Activated B cell treated with CpG ODN at 0.5 μM for 24 hours (primary cell): Measurements from ENCODE around the gene AQP5. TPM values are rescaled to one million over a fixed set of nuclear protein-coding genes. Genes with fewer than 3 reads are reported as not detected.

Experiments
- ATAC-seq: fragments of 200-7000 bp; cut with Tn5 transposase; one replicate; pipeline ENCODE4 v1.10.0; 2021; ENCODE audit warnings: low read depth, mild to moderate bottlenecking, moderate library complexity
- CTCF ChIA-PET: fragments of 350-600 bp; sonication (Branson Sonifier 250); formaldehyde crosslinking; loops from one replicate; lab custom pipeline; 2021; ENCODE audit warnings: antibody characterized with exemption; lab: Charles Lee
- POLR2A ChIA-PET: fragments of 350-600 bp; sonication (Branson Sonifier 250); formaldehyde crosslinking; loops from one replicate; lab custom pipeline; 2021; ENCODE audit warnings: antibody characterized with exemption; lab: Charles Lee
- DNase-seq: peaks from one replicate; pipeline ENCODE4 v3.0.0; 2022
- H3K27ac Mint-ChIP-seq: one replicate; pipeline ENCODE4 v1.8.0; 2020; ENCODE audit warnings: mixed read lengths
- H3K27me3 Mint-ChIP-seq: one replicate; pipeline ENCODE4 v1.8.0; 2021; ENCODE audit warnings: mixed read lengths
- H3K36me3 Mint-ChIP-seq: one replicate; pipeline ENCODE4 v1.8.0; 2021; ENCODE audit warnings: low read depth, mixed read lengths
- H3K4me1 Mint-ChIP-seq: one replicate; pipeline ENCODE4 v1.8.0; 2021; ENCODE audit warnings: mixed read lengths
- H3K4me3 Mint-ChIP-seq: one replicate; pipeline ENCODE4 v1.8.0; 2020; ENCODE audit warnings: mild to moderate bottlenecking, mixed read lengths
- H3K9me3 Mint-ChIP-seq: one replicate; pipeline ENCODE4 v1.8.0; 2020; ENCODE audit warnings: mixed read lengths
- CTCF ChIP-seq: fragments of 200-600 bp; IDR thresholded peaks from one replicate; pipeline ENCODE4 v1.8.0; 2022; ENCODE audit warnings: antibody characterized with exemption, mild to moderate bottlenecking
- intact Hi-C: fragments of 100-400 bp; cut with micrococcal nuclease; formaldehyde crosslinking; loops from one replicate; pipeline ENCODE4 v1.15.1; 2024
- total RNA-seq: library from RNA; stranded (reverse); gene quantifications from 2 replicates; pipeline ENCODE4 v1.2.3, GENCODE V29; 2022

AQP5 gene
- total RNA-seq, 1 donor from 2014 or later: not detected

- Mint-ChIP-seq H3K9me3 (no peaks in the 10 kb centered on the region), H3K27ac (no peak overlapping the region), H3K4me3 (no peak overlapping the region), H3K27me3 (peaks cover 39% of the 10 kb centered on the region), H3K36me3 (no peaks in the 10 kb centered on the region), H3K4me1 (peaks cover 4% of the 10 kb centered on the region)
- ChIA-PET CTCF (interaction anchor here (0.5 to 3.4 kb wide), 27 partner anchors 8 to 313 kb away, joined by 3 to 73 read pairs (median 4); partner anchors contain the start of genes RACGAP1 and TMBIM6), POLR2A (interaction anchor here (1.3 kb wide), 1 partner anchor 104 kb away, joined by 4 read pairs; no protein-coding TSS in a partner anchor)
- intact Hi-C loops: loop anchor here (1.0 to 5.0 kb wide), 4 partner anchors 90 to 211 kb away; no protein-coding TSS in a partner anchor
- DNase-seq (no peak), ATAC-seq (no peak)
- TF ChIP-seq CTCF: no peak
Measured at GRCh38 chr12:49966511-49967041, 4.9 kb downstream of the AQP5 start.

- DNase-seq: peak; percentile 86
- Mint-ChIP-seq H3K4me1 (peaks cover 4% of the 10 kb centered on the region), H3K27me3 (peaks cover 39% of the 10 kb centered on the region), H3K9me3 (no peaks in the 10 kb centered on the region), H3K4me3 (peak overlapping the region; percentile 71), H3K27ac (no peak overlapping the region), H3K36me3 (no peaks in the 10 kb centered on the region)
- TF ChIP-seq CTCF: peak; percentile 51
- intact Hi-C loops: loop anchor here (1.0 to 5.0 kb wide), 4 partner anchors 89 to 210 kb away; no protein-coding TSS in a partner anchor
- peak; percentile 89 for ATAC-seq
- ChIA-PET POLR2A (interaction anchor here (1.0 to 1.3 kb wide), 2 partner anchors 89 to 104 kb away, joined by 3 to 4 read pairs; no protein-coding TSS in a partner anchor), CTCF (interaction anchor here (0.5 to 3.4 kb wide), 32 partner anchors 9 to 388 kb away, joined by 3 to 73 read pairs (median 4); partner anchors contain the start of genes RACGAP1 and TMBIM6)
Measured at GRCh38 chr12:49967042-49967776, 5.5 kb downstream of the AQP5 start.

- no peak overlapping the region for H3K27ac Mint-ChIP-seq
- H3K36me3 Mint-ChIP-seq: no peaks in the 10 kb centered on the region
- DNase-seq (no peak), ATAC-seq (peak; percentile 4)
- H3K4me1 Mint-ChIP-seq: peaks cover 4% of the 10 kb centered on the region
- ChIA-PET CTCF (interaction anchor here (0.6 to 3.4 kb wide), 20 partner anchors 10 to 388 kb away, joined by 3 to 73 read pairs (median 5); partner anchors contain the start of gene RACGAP1), POLR2A (interaction anchor here (1.0 to 1.3 kb wide), 2 partner anchors 89 to 103 kb away, joined by 3 to 4 read pairs; no protein-coding TSS in a partner anchor)
- H3K4me3 Mint-ChIP-seq: no peak overlapping the region
- intact Hi-C loops: loop anchor here (1.0 to 5.0 kb wide), 4 partner anchors 88 to 209 kb away; no protein-coding TSS in a partner anchor
- H3K27me3 Mint-ChIP-seq: peaks cover 34% of the 10 kb centered on the region
- no peaks in the 10 kb centered on the region for H3K9me3 Mint-ChIP-seq
- no peak for TF ChIP-seq CTCF
Measured at GRCh38 chr12:49967777-49968250, 6.1 kb downstream of the AQP5 start.

- ChIA-PET POLR2A (interaction anchor here (0.7 kb wide), 1 partner anchor 857 kb away, joined by 5 read pairs; no protein-coding TSS in a partner anchor), CTCF (interaction anchor here (0.9 to 3.3 kb wide), 5 partner anchors 20 to 251 kb away, joined by 3 to 73 read pairs (median 6); no protein-coding TSS in a partner anchor)
- Mint-ChIP-seq H3K27me3 (peaks cover 29% of the 10 kb centered on the region), H3K4me3 (no peak overlapping the region), H3K36me3 (no peaks in the 10 kb centered on the region), H3K4me1 (peaks cover 4% of the 10 kb centered on the region), H3K9me3 (no peaks in the 10 kb centered on the region), H3K27ac (no peak overlapping the region)
- TF ChIP-seq CTCF: no peak
- no peak for DNase-seq
- intact Hi-C loops: loop anchor here (5.0 kb wide), 2 partner anchors 101 to 209 kb away; no protein-coding TSS in a partner anchor
- no peak for ATAC-seq
Measured at GRCh38 chr12:49968471-49968870, 6.8 kb downstream of the AQP5 start.
